Measurements from ENCODE around the gene TMEM52B.
"Not testable (repeated sequence)": the region's sequence is repeated elsewhere in the genome, so short reads cannot be mapped to it uniquely, and the experiment has no call there.

The TMEM52B gene

GRCh38 chr12:10221846-10222245 lies 43.0 kb downstream of the TMEM52B start:
- Histone ChIP-seq H3K4me1 (ENCODE audit: insufficient read depth, low read length) (no peaks in the 10 kb centered on the region), H2AFZ (ENCODE audit: low read depth, low read length) (no peak overlapping the region), H3K4me3 (ENCODE audit: low read depth in 1 of 2, low read length in 2 of 2) (no peak overlapping the region), H4K20me1 (ENCODE audit: insufficient read depth, low read length) (no peaks in the 10 kb centered on the region), H3K79me2 (ENCODE audit: insufficient read depth, low read length) (no peaks in the 10 kb centered on the region), H3K4me2 (ENCODE audit: insufficient read depth, low read length) (no peak overlapping the region), H3K36me3 (ENCODE audit: insufficient read depth, low read length) (peaks cover 7% of the 10 kb centered on the region; the same call in 1 of the 2 replicates), H3K27ac (ENCODE audit: low read length) (no peak overlapping the region), H3K27me3 (ENCODE audit: insufficient read depth, low read length, poor library complexity) (no peaks in the 10 kb centered on the region), H3K9ac (ENCODE audit: low read depth, low read length) (no peak overlapping the region), H3K9me3 (ENCODE audit: insufficient read depth, low read length, severe bottlenecking) (no peaks in the 10 kb centered on the region)
- DNase-seq (no peak), ATAC-seq (ENCODE audit: insufficient read depth, low read depth) (no peak)
- TF ChIP-seq, protein P1, sequence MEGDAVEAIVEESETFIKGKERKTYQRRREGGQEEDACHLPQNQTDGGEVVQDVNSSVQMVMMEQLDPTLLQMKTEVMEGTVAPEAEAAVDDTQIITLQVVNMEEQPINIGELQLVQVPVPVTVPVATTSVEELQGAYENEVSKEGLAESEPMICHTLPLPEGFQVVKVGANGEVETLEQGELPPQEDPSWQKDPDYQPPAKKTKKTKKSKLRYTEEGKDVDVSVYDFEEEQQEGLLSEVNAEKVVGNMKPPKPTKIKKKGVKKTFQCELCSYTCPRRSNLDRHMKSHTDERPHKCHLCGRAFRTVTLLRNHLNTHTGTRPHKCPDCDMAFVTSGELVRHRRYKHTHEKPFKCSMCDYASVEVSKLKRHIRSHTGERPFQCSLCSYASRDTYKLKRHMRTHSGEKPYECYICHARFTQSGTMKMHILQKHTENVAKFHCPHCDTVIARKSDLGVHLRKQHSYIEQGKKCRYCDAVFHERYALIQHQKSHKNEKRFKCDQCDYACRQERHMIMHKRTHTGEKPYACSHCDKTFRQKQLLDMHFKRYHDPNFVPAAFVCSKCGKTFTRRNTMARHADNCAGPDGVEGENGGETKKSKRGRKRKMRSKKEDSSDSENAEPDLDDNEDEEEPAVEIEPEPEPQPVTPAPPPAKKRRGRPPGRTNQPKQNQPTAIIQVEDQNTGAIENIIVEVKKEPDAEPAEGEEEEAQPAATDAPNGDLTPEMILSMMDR (IDR thresholded peaks at IDR 0.05; ENCODE audit: borderline replicate concordance, extremely low read depth, low read length, poor library complexity, severe bottlenecking), result no peak
- no peak for TF ChIP-seq EZH2 (IDR thresholded peaks at IDR 0.05; ENCODE audit: borderline replicate concordance, low read depth, low read length, severe bottlenecking)

DNA sequence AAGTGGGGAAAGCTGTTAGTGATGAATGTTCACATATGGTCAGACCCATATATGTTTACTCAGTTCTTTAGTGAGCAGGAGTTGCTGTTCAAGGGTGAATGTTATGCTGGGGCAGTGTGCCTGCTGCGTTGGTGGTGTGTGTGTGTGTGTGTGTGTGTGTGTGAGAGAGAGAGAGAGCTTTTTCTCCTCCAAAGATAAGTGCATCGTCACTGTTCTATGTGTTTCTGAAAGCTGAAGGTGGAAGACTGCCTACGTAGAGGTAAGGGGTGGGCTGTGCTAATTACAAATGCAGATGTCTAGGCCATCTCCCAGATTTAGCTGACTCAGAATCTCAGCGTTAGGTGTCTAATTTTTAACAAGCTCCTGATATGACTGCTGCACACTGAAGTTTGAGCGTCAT lies 44.4 kb downstream of the TMEM52B start:
- ATAC-seq (ENCODE audit: insufficient read depth, low read depth), result no peak

GRCh38 chr12:10225426-10225825 lies 46.6 kb downstream of the TMEM52B start:
- H3K36me3 ChIP-seq (ENCODE audit: insufficient read depth, low read length); ATAC-seq (ENCODE audit: insufficient read depth, low read depth); H3K27me3 ChIP-seq (ENCODE audit: insufficient read depth, low read length, poor library complexity); H3K9me3 ChIP-seq (ENCODE audit: insufficient read depth, low read length, severe bottlenecking); H4K20me1 ChIP-seq (ENCODE audit: insufficient read depth, low read length); H3K4me1 ChIP-seq (ENCODE audit: insufficient read depth, low read length); H2AFZ ChIP-seq (ENCODE audit: low read depth, low read length); H3K79me2 ChIP-seq (ENCODE audit: insufficient read depth, low read length); H3K9ac ChIP-seq (ENCODE audit: low read depth, low read length); H3K4me2 ChIP-seq (ENCODE audit: insufficient read depth, low read length); H3K4me3 ChIP-seq (ENCODE audit: low read depth in 1 of 2, low read length in 2 of 2); DNase-seq; H3K27ac ChIP-seq (ENCODE audit: low read length): not testable (repeated sequence)

More for the DNA sequence above, 44.4 kb downstream of the TMEM52B start:
- no peaks in the 10 kb centered on the region for H3K79me2 ChIP-seq (ENCODE audit: insufficient read depth, low read length)
- no peak overlapping the region for H3K4me3 ChIP-seq (ENCODE audit: low read depth in 1 of 2, low read length in 2 of 2)
- H3K9ac ChIP-seq (ENCODE audit: low read depth, low read length), result no peak overlapping the region
- no peaks in the 10 kb centered on the region for H3K4me1 ChIP-seq (ENCODE audit: insufficient read depth, low read length)
- no peak overlapping the region for H3K4me2 ChIP-seq (ENCODE audit: insufficient read depth, low read length)
- no peaks in the 10 kb centered on the region for H3K9me3 ChIP-seq (ENCODE audit: insufficient read depth, low read length, severe bottlenecking)
- H3K27me3 ChIP-seq (ENCODE audit: insufficient read depth, low read length, poor library complexity), result no peaks in the 10 kb centered on the region
- H3K27ac ChIP-seq (ENCODE audit: low read length), result no peak overlapping the region
- H2AFZ ChIP-seq (ENCODE audit: low read depth, low read length), result no peak overlapping the region
- no peaks in the 10 kb centered on the region for H4K20me1 ChIP-seq (ENCODE audit: insufficient read depth, low read length)
- TF ChIP-seq, protein P1 (IDR thresholded peaks at IDR 0.05; ENCODE audit: borderline replicate concordance, extremely low read depth, low read length, poor library complexity, severe bottlenecking), result no peak
- TF ChIP-seq EZH2 (IDR thresholded peaks at IDR 0.05; ENCODE audit: borderline replicate concordance, low read depth, low read length, severe bottlenecking), result no peak
- DNase-seq, result no peak
- H3K36me3 ChIP-seq (ENCODE audit: insufficient read depth, low read length), result peaks cover 7% of the 10 kb centered on the region; the same call in 1 of the 2 replicates

- Histone ChIP-seq H3K4me3 (ENCODE audit: low read depth in 1 of 2, low read length in 2 of 2) (no peak overlapping the region), H3K4me2 (ENCODE audit: insufficient read depth, low read length) (no peak overlapping the region), H4K20me1 (ENCODE audit: insufficient read depth, low read length) (no peaks in the 10 kb centered on the region), H3K79me2 (ENCODE audit: insufficient read depth, low read length) (no peaks in the 10 kb centered on the region), H2AFZ (ENCODE audit: low read depth, low read length) (no peak overlapping the region), H3K27me3 (ENCODE audit: insufficient read depth, low read length, poor library complexity) (no peaks in the 10 kb centered on the region), H3K36me3 (ENCODE audit: insufficient read depth, low read length) (no peaks in the 10 kb centered on the region), H3K9ac (ENCODE audit: low read depth, low read length) (no peak overlapping the region), H3K27ac (ENCODE audit: low read length) (no peak overlapping the region), H3K4me1 (ENCODE audit: insufficient read depth, low read length) (no peaks in the 10 kb centered on the region), H3K9me3 (ENCODE audit: insufficient read depth, low read length, severe bottlenecking) (no peaks in the 10 kb centered on the region)
- TF ChIP-seq, protein P1 (IDR thresholded peaks at IDR 0.05; ENCODE audit: borderline replicate concordance, extremely low read depth, low read length, poor library complexity, severe bottlenecking), result no peak
- TF ChIP-seq EZH2 (IDR thresholded peaks at IDR 0.05; ENCODE audit: borderline replicate concordance, low read depth, low read length, severe bottlenecking), result no peak
- no peak for DNase-seq
- ATAC-seq (ENCODE audit: insufficient read depth, low read depth), result no peak
Observed at GRCh38 chr12:10226086-10226485, 47.3 kb downstream of the TMEM52B start.

Measured in DND-41 (cell line).